Measurements from ENCODE around the gene ST6GALNAC3. TPM values are rescaled to one million over a fixed set of nuclear protein-coding genes. Genes with fewer than 3 reads are reported as not detected.

Gene ST6GALNAC3
- total RNA-seq, 4 donors from 2014 or later: 1.00 to 5.7 (median 1.9) TPM; not detected in 1

DNA sequence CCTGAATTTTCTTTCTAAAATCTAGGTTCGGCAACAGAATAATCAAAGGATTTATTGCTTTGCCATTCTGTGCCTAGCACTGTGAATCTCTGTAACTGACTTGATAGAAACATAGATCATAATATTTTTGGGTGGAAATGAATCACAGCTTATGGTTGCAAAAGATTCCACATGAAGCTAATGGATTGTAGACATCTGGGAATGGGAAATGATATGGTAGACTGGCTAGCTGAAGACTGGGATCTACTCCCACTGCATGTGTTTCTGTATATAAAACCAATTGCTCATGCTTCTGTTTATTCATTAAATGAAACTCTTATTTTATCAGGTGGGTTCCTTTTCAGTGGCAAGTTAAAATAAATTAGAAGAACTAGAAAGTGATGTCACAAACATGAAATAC, 395.6 kb downstream of the ST6GALNAC3 start:
- no peaks in the 10 kb centered on the region for H3K27me3 ChIP-seq
- no peaks in the 10 kb centered on the region for H3K4me1 ChIP-seq
- no peak overlapping the region for H3K27ac ChIP-seq
- 86 to 100% methylated on average over 1 of the region's 1 CpG for whole genome bisulfite sequencing, 2 donors (ENCODE audit: low coverage in 1 of 2)
- no peaks in the 10 kb centered on the region for H3K36me3 ChIP-seq
- in situ Hi-C loops (cut with MboI; ENCODE audit: low pct_ligation_motif_present in 1 of 4, low pct_unique_long_range_greater_than_20kb in 1 of 4, low sequenced_read_pairs in 3 of 4) (no loop called here), intact Hi-C loops (cut with DNase I; ENCODE audit: low total_unique reads) (no loop called here)
- H3K4me3 ChIP-seq: no peak overlapping the region
- no peaks in the 10 kb centered on the region for H3K9me3 ChIP-seq
- no peak for DNase-seq
- TF ChIP-seq POLR2A (IDR thresholded peaks at IDR 0.05): no peak
- no peak for TF ChIP-seq EP300 (IDR thresholded peaks at IDR 0.05; ENCODE audit: low read depth)
- TF ChIP-seq POLR2AphosphoS5 (IDR thresholded peaks at IDR 0.05): no peak
- TF ChIP-seq, protein P1, sequence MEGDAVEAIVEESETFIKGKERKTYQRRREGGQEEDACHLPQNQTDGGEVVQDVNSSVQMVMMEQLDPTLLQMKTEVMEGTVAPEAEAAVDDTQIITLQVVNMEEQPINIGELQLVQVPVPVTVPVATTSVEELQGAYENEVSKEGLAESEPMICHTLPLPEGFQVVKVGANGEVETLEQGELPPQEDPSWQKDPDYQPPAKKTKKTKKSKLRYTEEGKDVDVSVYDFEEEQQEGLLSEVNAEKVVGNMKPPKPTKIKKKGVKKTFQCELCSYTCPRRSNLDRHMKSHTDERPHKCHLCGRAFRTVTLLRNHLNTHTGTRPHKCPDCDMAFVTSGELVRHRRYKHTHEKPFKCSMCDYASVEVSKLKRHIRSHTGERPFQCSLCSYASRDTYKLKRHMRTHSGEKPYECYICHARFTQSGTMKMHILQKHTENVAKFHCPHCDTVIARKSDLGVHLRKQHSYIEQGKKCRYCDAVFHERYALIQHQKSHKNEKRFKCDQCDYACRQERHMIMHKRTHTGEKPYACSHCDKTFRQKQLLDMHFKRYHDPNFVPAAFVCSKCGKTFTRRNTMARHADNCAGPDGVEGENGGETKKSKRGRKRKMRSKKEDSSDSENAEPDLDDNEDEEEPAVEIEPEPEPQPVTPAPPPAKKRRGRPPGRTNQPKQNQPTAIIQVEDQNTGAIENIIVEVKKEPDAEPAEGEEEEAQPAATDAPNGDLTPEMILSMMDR (IDR thresholded peaks at IDR 0.05): no peak

GRCh38 chr1:76471536-76471935, 397.0 kb downstream of the ST6GALNAC3 start:
- intact Hi-C loops (cut with DNase I; ENCODE audit: low total_unique reads) (no loop called here), in situ Hi-C loops (cut with MboI; ENCODE audit: low pct_ligation_motif_present in 1 of 4, low pct_unique_long_range_greater_than_20kb in 1 of 4, low sequenced_read_pairs in 3 of 4) (no loop called here)
- Histone ChIP-seq H3K27me3 (no peaks in the 10 kb centered on the region), H3K27ac (no peak overlapping the region), H3K4me3 (no peak overlapping the region), H3K36me3 (no peaks in the 10 kb centered on the region), H3K9me3 (no peaks in the 10 kb centered on the region), H3K4me1 (no peaks in the 10 kb centered on the region)
- TF ChIP-seq, protein P1 (IDR thresholded peaks at IDR 0.05): no peak
- DNase-seq: no peak

DNA sequence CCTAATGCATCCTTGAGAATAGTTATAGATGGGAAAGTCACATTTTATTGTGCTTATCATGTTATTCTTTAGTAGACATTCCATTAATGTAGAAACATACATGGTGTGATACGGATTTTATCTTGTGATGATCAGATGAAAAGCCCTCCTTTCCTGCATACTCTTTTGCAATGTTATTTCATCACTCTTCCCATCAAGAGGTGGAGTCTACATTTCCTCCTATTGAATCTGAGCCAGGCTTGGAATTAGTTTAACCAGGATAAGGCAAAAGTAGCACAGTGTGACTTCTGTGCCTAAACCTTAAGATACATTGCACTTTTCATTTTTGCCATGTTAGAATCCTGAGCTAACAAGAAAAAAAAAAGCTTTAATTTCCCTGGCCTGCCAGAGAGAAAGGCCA, 399.0 kb downstream of the ST6GALNAC3 start:
- Histone ChIP-seq H3K36me3 (no peaks in the 10 kb centered on the region), H3K27ac (no peak overlapping the region), H3K9me3 (no peaks in the 10 kb centered on the region), H3K4me1 (no peaks in the 10 kb centered on the region), H3K27me3 (no peaks in the 10 kb centered on the region), H3K4me3 (no peak overlapping the region)
- 70 to 83% methylated on average over 1 of the region's 1 CpG for WGBS, 2 donors (ENCODE audit: low coverage in 1 of 2)
- intact Hi-C loops (cut with DNase I; ENCODE audit: low total_unique reads) (no loop called here), in situ Hi-C loops (cut with MboI; ENCODE audit: low pct_ligation_motif_present in 1 of 4, low pct_unique_long_range_greater_than_20kb in 1 of 4, low sequenced_read_pairs in 3 of 4) (no loop called here)
- DNase-seq: no peak
- TF ChIP-seq POLR2A (IDR thresholded peaks at IDR 0.05) (no peak), POLR2AphosphoS5 (IDR thresholded peaks at IDR 0.05) (no peak), EP300 (IDR thresholded peaks at IDR 0.05; ENCODE audit: low read depth) (no peak)
- TF ChIP-seq, protein P1 (IDR thresholded peaks at IDR 0.05): no peak

GRCh38 chr1:76474922-76475321, 400.4 kb downstream of the ST6GALNAC3 start:
- Histone ChIP-seq H3K4me1 (no peaks in the 10 kb centered on the region), H3K9me3 (no peaks in the 10 kb centered on the region), H3K27me3 (no peaks in the 10 kb centered on the region), H3K27ac (no peak overlapping the region), H3K36me3 (no peaks in the 10 kb centered on the region), H3K4me3 (no peak overlapping the region)
- in situ Hi-C loops (cut with MboI; ENCODE audit: low pct_ligation_motif_present in 1 of 4, low pct_unique_long_range_greater_than_20kb in 1 of 4, low sequenced_read_pairs in 3 of 4) (no loop called here), intact Hi-C loops (cut with DNase I; ENCODE audit: low total_unique reads) (no loop called here)
- TF ChIP-seq POLR2A (IDR thresholded peaks at IDR 0.05): no peak
- TF ChIP-seq, protein P1 (IDR thresholded peaks at IDR 0.05): no peak
- TF ChIP-seq POLR2AphosphoS5 (IDR thresholded peaks at IDR 0.05): no peak
- TF ChIP-seq EP300 (IDR thresholded peaks at IDR 0.05; ENCODE audit: low read depth): no peak
- no peak for DNase-seq
- WGBS, 2 donors (ENCODE audit: low coverage in 1 of 2): 63 to 92% methylated on average over 4 of the region's 4 CpGs
